Ammon's horn (tissue), 1 donor: Measurements from ENCODE around the gene RHOA.
A peak's percentile ranks its signal among the peaks of the same experiment; 100 is the strongest.

Source experiments
- DNase-seq: peaks from one replicate; pipeline ENCODE4 v3.0.0-alpha.2; 2016; ENCODE audit warnings: low spot score

Gene RHOA

GRCh38 chr3:49324768-49325167 lies 87.0 kb downstream of the RHOA start:
- DNase-seq = no peak

- DNase-seq = peak; percentile 38
Measured at GRCh38 chr3:49316696-49317457, 94.9 kb downstream of the RHOA start.

- no peak for DNase-seq
Measured at GRCh38 chr3:49313896-49314688, 97.7 kb downstream of the RHOA start.

- no peak for DNase-seq
Measured at GRCh38 chr3:49311283-49311682, 100.5 kb downstream of the RHOA start.

- no peak for DNase-seq
Measured at GRCh38 chr3:49310677-49311076, 101.1 kb downstream of the RHOA start.
